Keratinocyte (primary cell): ENCODE results near the gene TENM3. TPM values are rescaled to one million over a fixed set of nuclear protein-coding genes. Genes with fewer than 3 reads are reported as not detected.

Source experiments
- DNase-seq: peaks from one replicate; pipeline ENCODE4 v3.0.0-alpha.2; 2011; ENCODE audit warnings: low read depth, missing footprints, low spot score
- FAIRE-seq: peaks from 2 replicates; lab custom pipeline; 2011; peaks lifted over from hg19 to GRCh38; lab: Jason Lieb, UNC
- H2AFZ ChIP-seq: 2 replicates; pipeline ENCODE4 v1.6.0; 2012; ENCODE audit warnings: low read length, control low read depth, inconsistent platforms; ENCODE audit not compliant: control insufficient read depth
- H3K27ac ChIP-seq: 2 replicates; pipeline ENCODE4 v1.5.1; 2011; ENCODE audit warnings: low read length; ENCODE audit not compliant: control insufficient read depth, insufficient read depth
- H3K27me3 ChIP-seq: 3 replicates; pipeline ENCODE4 v1.6.0; 2011; ENCODE audit warnings: low read length; ENCODE audit not compliant: control insufficient read depth, insufficient read depth; ENCODE audit errors: extremely low read depth
- H3K36me3 ChIP-seq, 2 experiments: 2 replicates in 1 of 2; 3 replicates in 1 of 2; pipeline ENCODE4 v1.5.1; 2011; ENCODE audit warnings: low read length in 2 of 2, mild to moderate bottlenecking in 1 of 2; ENCODE audit not compliant: control insufficient read depth in 2 of 2, insufficient read depth in 2 of 2; ENCODE audit errors: extremely low read depth in 1 of 2
- H3K4me1 ChIP-seq: 3 replicates; pipeline ENCODE4 v1.5.1; 2011; ENCODE audit warnings: low read length; ENCODE audit not compliant: control insufficient read depth, insufficient read depth; ENCODE audit errors: extremely low read depth
- H3K4me2 ChIP-seq: 3 replicates; pipeline ENCODE4 v1.6.0; 2011; ENCODE audit warnings: low read depth, low read length; ENCODE audit not compliant: control insufficient read depth, insufficient read depth; ENCODE audit errors: extremely low read depth
- H3K4me3 ChIP-seq, 3 experiments: fragments of 200-600 bp in 1 of 3; sonication (generic) in 1 of 3; 2 replicates in 2 of 3; 3 replicates in 1 of 3; pipeline ENCODE4 v1.5.1; 2011 to 2016; ENCODE audit warnings: low read length in 3 of 3, mild to moderate bottlenecking in 3 of 3, control low read depth in 2 of 3, inconsistent platforms in 1 of 3, low read depth in 1 of 3, mixed read lengths in 1 of 3, mixed run types in 1 of 3, moderate library complexity in 1 of 3; ENCODE audit not compliant: control insufficient read depth in 2 of 3, insufficient read depth in 2 of 3; ENCODE audit errors: extremely low read depth in 1 of 3
- H3K79me2 ChIP-seq: 2 replicates; pipeline ENCODE4 v1.6.0; 2012; ENCODE audit warnings: low read length; ENCODE audit not compliant: control insufficient read depth, insufficient read depth
- H3K9ac ChIP-seq: 3 replicates; pipeline ENCODE4 v1.6.0; 2011; ENCODE audit warnings: low read length; ENCODE audit not compliant: control insufficient read depth, insufficient read depth; ENCODE audit errors: extremely low read depth
- H3K9me1 ChIP-seq: 3 replicates; pipeline ENCODE4 v1.6.0; 2011; ENCODE audit warnings: low read length; ENCODE audit not compliant: control insufficient read depth, insufficient read depth; ENCODE audit errors: extremely low read depth
- H3K9me3 ChIP-seq: 2 replicates; pipeline ENCODE4 v1.5.1; 2012; ENCODE audit warnings: low read depth, low read length; ENCODE audit not compliant: control insufficient read depth
- H4K20me1 ChIP-seq: 3 replicates; pipeline ENCODE4 v1.6.0; 2011; ENCODE audit warnings: low read length; ENCODE audit not compliant: control insufficient read depth, insufficient read depth; ENCODE audit errors: extremely low read depth
- EZH2 ChIP-seq: IDR thresholded peaks from one replicate; pipeline ENCODE4 v1.6.1; 2012; ENCODE audit warnings: inconsistent platforms, mild to moderate bottlenecking, low read length, moderate library complexity
- dilution Hi-C: fragments of 300-500 bp; cut with MboI; formaldehyde crosslinking; loops from one replicate; pipeline ENCODE4 v1.7.0; 2020; ENCODE audit warnings: low sequenced_read_pairs; ENCODE audit not compliant: extremely low pct_ligation_motif_present
- polyA plus RNA-seq, 5 experiments: library from polyadenylated mRNA; depleted of rRNA in 3 of 5; stranded (reverse) in 3 of 5; stranded (forward) in 1 of 5; unstranded in 1 of 5; fragments of >200 nt; gene quantifications; 1 replicate in 1 of 5; 2 replicates in 3 of 5; 3 replicates in 1 of 5; pipeline versions ENCODE4 v1.2.1 to v1.2.3, GENCODE V29; 2011 to 2012; ENCODE audit warnings: missing spikeins in 2 of 5, low read depth in 1 of 5, low replicate concordance in 1 of 5
- TF ChIP-seq, protein P1 (sequence below), 3 experiments: IDR thresholded peaks in 1 of 3; conservative IDR thresholded peaks in 1 of 3; optimal IDR thresholded peaks in 1 of 3; 2 replicates in 2 of 3; 3 replicates in 1 of 3; pipeline versions ENCODE3 to v1.5.1; 2011; ENCODE audit warnings: low read length in 3 of 3, mild to moderate bottlenecking in 3 of 3, moderate library complexity in 2 of 3, control low read depth in 1 of 3, inconsistent platforms in 1 of 3; ENCODE audit not compliant: insufficient read depth in 2 of 3; ENCODE audit errors: extremely low read depth in 1 of 3

The TENM3 gene
- polyA plus RNA-seq, 1 donor (not counting 4 experiments of a cell fraction or from before 2014, with no cell fraction given) = 17.0 TPM

DNA sequence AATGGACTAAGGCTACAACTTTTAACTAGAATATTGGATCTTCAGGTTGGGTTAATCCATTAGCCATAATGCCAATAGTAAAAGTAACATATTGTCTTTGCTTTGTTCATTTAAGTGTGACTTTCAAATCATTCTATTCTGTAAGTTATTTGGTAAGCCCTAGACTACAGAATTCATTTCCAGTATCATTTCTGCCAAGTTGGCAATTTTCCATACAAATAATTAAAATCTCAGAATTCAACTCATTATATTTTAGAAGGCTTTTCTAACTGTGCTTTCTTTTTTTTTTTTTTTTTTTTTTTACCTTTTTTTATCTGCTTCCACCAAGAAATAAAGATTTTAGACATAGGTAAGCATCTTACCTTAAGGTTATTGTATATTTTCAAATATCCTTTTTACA is 500.6 kb downstream of the TENM3 start:
- Histone ChIP-seq H4K20me1 (no peaks in the 10 kb centered on the region), H3K27ac (no peak overlapping the region), H3K9ac (no peak overlapping the region), H3K27me3 (no peaks in the 10 kb centered on the region), H3K4me3 (no peak overlapping the region), H3K36me3 (no peaks in the 10 kb centered on the region), H3K4me2 (no peak overlapping the region), H3K79me2 (no peaks in the 10 kb centered on the region), H2AFZ (no peak overlapping the region), H3K4me1 (peaks cover 18% of the 10 kb centered on the region), H3K9me1 (no peaks in the 10 kb centered on the region), H3K9me3 (peaks cover 6% of the 10 kb centered on the region)
- FAIRE-seq (peak; percentile 29), DNase-seq (no peak)
- dilution Hi-C loops = no loop called here
- TF ChIP-seq, protein P1, sequence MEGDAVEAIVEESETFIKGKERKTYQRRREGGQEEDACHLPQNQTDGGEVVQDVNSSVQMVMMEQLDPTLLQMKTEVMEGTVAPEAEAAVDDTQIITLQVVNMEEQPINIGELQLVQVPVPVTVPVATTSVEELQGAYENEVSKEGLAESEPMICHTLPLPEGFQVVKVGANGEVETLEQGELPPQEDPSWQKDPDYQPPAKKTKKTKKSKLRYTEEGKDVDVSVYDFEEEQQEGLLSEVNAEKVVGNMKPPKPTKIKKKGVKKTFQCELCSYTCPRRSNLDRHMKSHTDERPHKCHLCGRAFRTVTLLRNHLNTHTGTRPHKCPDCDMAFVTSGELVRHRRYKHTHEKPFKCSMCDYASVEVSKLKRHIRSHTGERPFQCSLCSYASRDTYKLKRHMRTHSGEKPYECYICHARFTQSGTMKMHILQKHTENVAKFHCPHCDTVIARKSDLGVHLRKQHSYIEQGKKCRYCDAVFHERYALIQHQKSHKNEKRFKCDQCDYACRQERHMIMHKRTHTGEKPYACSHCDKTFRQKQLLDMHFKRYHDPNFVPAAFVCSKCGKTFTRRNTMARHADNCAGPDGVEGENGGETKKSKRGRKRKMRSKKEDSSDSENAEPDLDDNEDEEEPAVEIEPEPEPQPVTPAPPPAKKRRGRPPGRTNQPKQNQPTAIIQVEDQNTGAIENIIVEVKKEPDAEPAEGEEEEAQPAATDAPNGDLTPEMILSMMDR (optimal IDR thresholded peaks at IDR 0.05 in 1 of 3, IDR thresholded peaks at IDR 0.05 in 1 of 3, conservative IDR thresholded peaks at IDR 0.05 in 1 of 3; ENCODE audit: extremely low read depth in 1 of 3, insufficient read depth in 2 of 3, low read length in 3 of 3) = no peak
- TF ChIP-seq EZH2 = no peak

DNA sequence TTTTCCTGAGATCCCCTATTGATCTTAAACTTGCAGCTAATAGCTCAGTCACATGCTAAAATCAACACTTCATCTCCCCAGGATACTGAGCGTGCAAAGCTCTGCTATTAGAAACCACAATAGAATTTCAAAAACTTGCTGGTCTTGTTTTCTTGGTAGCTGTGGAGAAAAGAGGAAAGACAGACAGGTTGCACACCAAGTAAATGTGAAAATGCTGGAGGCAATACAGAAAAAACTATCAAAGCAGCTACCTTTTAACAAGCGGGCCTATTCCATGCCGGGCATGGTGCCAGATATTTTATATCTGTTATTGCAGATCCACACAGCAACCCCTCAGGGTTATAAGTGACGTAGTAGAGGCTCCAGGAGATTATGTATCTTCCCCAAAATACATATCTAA is 502.0 kb downstream of the TENM3 start:
- DNase-seq (peak; percentile 68), FAIRE-seq (peak; percentile 77)
- Histone ChIP-seq H2AFZ (no peak overlapping the region), H3K9ac (peak overlapping the region; percentile 9), H3K9me1 (no peaks in the 10 kb centered on the region), H3K9me3 (peaks cover 6% of the 10 kb centered on the region), H3K27me3 (no peaks in the 10 kb centered on the region), H3K79me2 (no peaks in the 10 kb centered on the region), H3K4me1 (peaks cover 27% of the 10 kb centered on the region), H3K36me3 (no peaks in the 10 kb centered on the region), H4K20me1 (no peaks in the 10 kb centered on the region), H3K4me3 (peak overlapping the region in 1 of 3 experiments; percentile 12), H3K4me2 (peak overlapping the region; percentile 75), H3K27ac (peak overlapping the region; percentile 75)
- TF ChIP-seq, protein P1 (optimal IDR thresholded peaks at IDR 0.05 in 1 of 3, IDR thresholded peaks at IDR 0.05 in 1 of 3, conservative IDR thresholded peaks at IDR 0.05 in 1 of 3; ENCODE audit: extremely low read depth in 1 of 3, insufficient read depth in 2 of 3, low read length in 3 of 3) = no peak
- TF ChIP-seq EZH2 = no peak
- dilution Hi-C loops = no loop called here
